DND-41 (cell line): ENCODE data around the gene MYH15.

ENCODE experiments used
- ATAC-seq: fragments of 200-7000 bp; cut with Tn5 transposase; 3 replicates; pipeline ENCODE4 v1.9.1; 2021; ENCODE audit warnings: low read depth; ENCODE audit not compliant: insufficient read depth
- DNase-seq: peaks from one replicate; pipeline ENCODE4 v3.0.0-alpha.2; 2020
- H2AFZ ChIP-seq: 2 replicates; pipeline ENCODE4 v1.6.0; 2012; ENCODE audit warnings: low read depth, low read length
- H3K27ac ChIP-seq: 2 replicates; pipeline ENCODE4 v1.5.1; 2012; ENCODE audit warnings: low read length, inconsistent platforms
- H3K27me3 ChIP-seq: fragments of 200-600 bp; sonication (generic); 2 replicates; pipeline ENCODE4 v1.6.0; 2012; ENCODE audit warnings: low read length, mild to moderate bottlenecking, inconsistent platforms; ENCODE audit not compliant: insufficient read depth, poor library complexity
- H3K36me3 ChIP-seq: 2 replicates; pipeline ENCODE4 v1.5.1; 2012; ENCODE audit warnings: low read length, inconsistent platforms; ENCODE audit not compliant: insufficient read depth
- H3K4me1 ChIP-seq: 2 replicates; pipeline ENCODE4 v1.5.1; 2012; ENCODE audit warnings: mild to moderate bottlenecking, low read length; ENCODE audit not compliant: insufficient read depth
- H3K4me2 ChIP-seq: 2 replicates; pipeline ENCODE4 v1.6.0; 2012; ENCODE audit warnings: mild to moderate bottlenecking, moderate library complexity, low read length, inconsistent platforms; ENCODE audit not compliant: insufficient read depth
- H3K4me3 ChIP-seq, 2 experiments: fragments of 200-600 bp in 1 of 2; shearing (Covaris generic) in 1 of 2; 2 replicates each; pipeline ENCODE4 v1.5.1; 2012 to 2016; ENCODE audit warnings: inconsistent platforms in 2 of 2, low read length in 2 of 2, mild to moderate bottlenecking in 2 of 2, low read depth in 1 of 2, moderate library complexity in 1 of 2
- H3K79me2 ChIP-seq: 2 replicates; pipeline ENCODE4 v1.6.0; 2012; ENCODE audit warnings: low read length, inconsistent platforms; ENCODE audit not compliant: insufficient read depth
- H3K9ac ChIP-seq: 2 replicates; pipeline ENCODE4 v1.6.0; 2012; ENCODE audit warnings: low read depth, mild to moderate bottlenecking, inconsistent platforms, low read length, moderate library complexity
- H3K9me3 ChIP-seq: 2 replicates; pipeline ENCODE4 v1.5.1; 2012; ENCODE audit warnings: low read length, moderate library complexity, mild to moderate bottlenecking, inconsistent platforms; ENCODE audit not compliant: insufficient read depth, severe bottlenecking
- H4K20me1 ChIP-seq: 2 replicates; pipeline ENCODE4 v1.6.0; 2012; ENCODE audit warnings: low read length; ENCODE audit not compliant: insufficient read depth
- EZH2 ChIP-seq: IDR thresholded peaks from 3 replicates; pipeline ENCODE4 v1.6.1; 2012; ENCODE audit warnings: borderline replicate concordance, low read depth, mild to moderate bottlenecking, moderate library complexity, low read length, inconsistent platforms; ENCODE audit not compliant: severe bottlenecking
- TF ChIP-seq, protein P1 (sequence below): IDR thresholded peaks from 2 replicates; pipeline ENCODE4 v1.5.1; 2012; ENCODE audit warnings: borderline replicate concordance, low read length, moderate library complexity, mild to moderate bottlenecking; ENCODE audit not compliant: poor library complexity, severe bottlenecking; ENCODE audit errors: extremely low read depth

MYH15 gene

DNA sequence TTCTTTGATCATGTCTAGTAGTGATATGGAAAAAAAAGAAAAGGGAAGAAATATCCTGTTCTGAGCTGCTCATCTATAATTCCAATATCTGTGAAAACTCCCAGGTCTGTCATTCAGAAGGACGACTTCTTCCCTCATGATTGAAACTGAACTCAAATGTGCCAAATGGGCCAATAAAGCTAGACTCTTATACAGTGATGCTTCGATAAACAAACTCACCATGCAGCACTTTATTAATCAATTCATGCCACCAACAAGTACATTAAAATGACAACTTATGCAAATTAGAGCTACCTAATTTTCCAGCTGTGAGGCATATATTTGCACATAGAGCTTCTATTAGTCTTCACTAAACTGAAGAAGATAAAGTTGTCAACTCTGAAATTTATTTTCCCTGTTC lies 15.6 kb upstream of the MYH15 start:
- no peaks in the 10 kb centered on the region for H3K9me3 ChIP-seq
- no peak overlapping the region for H3K4me3 ChIP-seq
- H3K27ac ChIP-seq = no peak overlapping the region
- no peak overlapping the region for H3K9ac ChIP-seq
- TF ChIP-seq, protein P1, sequence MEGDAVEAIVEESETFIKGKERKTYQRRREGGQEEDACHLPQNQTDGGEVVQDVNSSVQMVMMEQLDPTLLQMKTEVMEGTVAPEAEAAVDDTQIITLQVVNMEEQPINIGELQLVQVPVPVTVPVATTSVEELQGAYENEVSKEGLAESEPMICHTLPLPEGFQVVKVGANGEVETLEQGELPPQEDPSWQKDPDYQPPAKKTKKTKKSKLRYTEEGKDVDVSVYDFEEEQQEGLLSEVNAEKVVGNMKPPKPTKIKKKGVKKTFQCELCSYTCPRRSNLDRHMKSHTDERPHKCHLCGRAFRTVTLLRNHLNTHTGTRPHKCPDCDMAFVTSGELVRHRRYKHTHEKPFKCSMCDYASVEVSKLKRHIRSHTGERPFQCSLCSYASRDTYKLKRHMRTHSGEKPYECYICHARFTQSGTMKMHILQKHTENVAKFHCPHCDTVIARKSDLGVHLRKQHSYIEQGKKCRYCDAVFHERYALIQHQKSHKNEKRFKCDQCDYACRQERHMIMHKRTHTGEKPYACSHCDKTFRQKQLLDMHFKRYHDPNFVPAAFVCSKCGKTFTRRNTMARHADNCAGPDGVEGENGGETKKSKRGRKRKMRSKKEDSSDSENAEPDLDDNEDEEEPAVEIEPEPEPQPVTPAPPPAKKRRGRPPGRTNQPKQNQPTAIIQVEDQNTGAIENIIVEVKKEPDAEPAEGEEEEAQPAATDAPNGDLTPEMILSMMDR = no peak
- TF ChIP-seq EZH2 = no peak
- H3K79me2 ChIP-seq = no peaks in the 10 kb centered on the region
- H4K20me1 ChIP-seq = no peaks in the 10 kb centered on the region
- no peak overlapping the region for H2AFZ ChIP-seq
- no peaks in the 10 kb centered on the region for H3K36me3 ChIP-seq
- no peak overlapping the region for H3K4me2 ChIP-seq
- ATAC-seq (no peak), DNase-seq (no peak)
- H3K27me3 ChIP-seq = no peaks in the 10 kb centered on the region
- no peaks in the 10 kb centered on the region for H3K4me1 ChIP-seq

DNA sequence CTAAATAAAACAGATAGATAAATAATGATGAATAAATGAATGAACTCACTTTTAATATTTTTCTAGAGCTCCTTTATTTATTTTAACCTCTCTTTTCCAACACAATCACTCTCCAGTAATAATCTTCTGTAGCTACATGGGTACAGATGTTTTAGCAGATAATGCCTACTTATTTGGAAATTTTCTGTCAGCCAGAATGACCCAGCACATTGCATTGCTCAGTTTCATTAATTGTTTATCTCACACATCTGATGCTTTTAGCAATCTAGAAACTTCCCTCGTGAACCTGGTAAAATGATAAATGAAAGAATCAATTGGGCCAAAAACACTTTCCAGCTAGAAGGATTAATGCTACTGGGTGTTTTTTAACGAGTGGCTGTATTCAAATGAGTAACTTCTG lies 14.9 kb upstream of the MYH15 start:
- no peaks in the 10 kb centered on the region for H3K27me3 ChIP-seq
- no peak for ATAC-seq
- no peak for TF ChIP-seq EZH2
- TF ChIP-seq, protein P1 = no peak
- H3K9me3 ChIP-seq = no peaks in the 10 kb centered on the region
- H2AFZ ChIP-seq = no peak overlapping the region
- no peaks in the 10 kb centered on the region for H3K79me2 ChIP-seq
- H3K4me3 ChIP-seq = no peak overlapping the region
- no peaks in the 10 kb centered on the region for H4K20me1 ChIP-seq
- no peaks in the 10 kb centered on the region for H3K4me1 ChIP-seq
- H3K9ac ChIP-seq = no peak overlapping the region
- H3K27ac ChIP-seq = no peak overlapping the region
- H3K4me2 ChIP-seq = no peak overlapping the region
- no peaks in the 10 kb centered on the region for H3K36me3 ChIP-seq
- no peak for DNase-seq

DNA sequence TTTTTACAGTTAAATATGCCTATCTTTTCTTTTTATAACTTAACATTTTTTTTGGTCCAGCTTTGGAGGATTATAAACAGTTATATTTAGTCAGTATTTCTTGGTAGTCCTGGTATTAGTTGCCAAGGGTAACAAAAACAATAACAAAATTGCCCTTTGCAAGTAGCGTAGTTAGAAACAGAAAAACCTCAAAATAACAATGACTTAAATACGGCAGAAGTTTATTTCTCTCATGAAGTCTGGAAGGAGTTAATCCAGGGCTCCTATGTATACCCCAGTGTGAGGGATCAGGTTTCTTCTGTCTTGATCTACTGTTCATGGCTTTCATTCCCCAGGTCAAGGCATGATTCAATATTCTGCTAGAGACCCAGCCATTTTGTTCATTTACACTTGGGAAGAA lies 14.1 kb upstream of the MYH15 start:
- no peak overlapping the region for H3K27ac ChIP-seq
- H3K9me3 ChIP-seq = no peaks in the 10 kb centered on the region
- H2AFZ ChIP-seq = no peak overlapping the region
- ATAC-seq (no peak), DNase-seq (no peak)
- TF ChIP-seq, protein P1 = no peak
- no peak for TF ChIP-seq EZH2
- no peaks in the 10 kb centered on the region for H3K79me2 ChIP-seq
- H3K4me3 ChIP-seq = no peak overlapping the region
- no peaks in the 10 kb centered on the region for H3K27me3 ChIP-seq
- H4K20me1 ChIP-seq = no peaks in the 10 kb centered on the region
- H3K36me3 ChIP-seq = no peaks in the 10 kb centered on the region
- H3K4me1 ChIP-seq = no peaks in the 10 kb centered on the region
- no peak overlapping the region for H3K4me2 ChIP-seq
- H3K9ac ChIP-seq = no peak overlapping the region

DNA sequence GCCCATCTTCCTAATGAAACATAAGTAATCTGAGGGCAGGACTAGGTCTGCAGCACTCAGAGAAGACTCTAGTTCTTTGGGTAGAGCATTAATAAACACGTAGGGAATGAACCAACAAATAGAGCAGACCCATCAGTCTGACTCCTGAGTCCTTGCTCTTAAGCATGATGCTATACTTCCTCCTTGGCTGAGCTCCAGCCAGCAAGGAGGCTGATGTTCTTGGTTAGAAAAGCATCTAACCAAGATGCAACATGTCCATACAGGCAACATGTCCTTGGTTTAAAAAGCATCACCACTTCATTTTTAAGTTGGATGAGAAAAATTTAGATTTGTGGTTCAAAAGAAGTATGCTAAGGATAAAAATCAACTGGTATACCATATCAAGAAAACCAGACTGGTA lies 8.5 kb upstream of the MYH15 start:
- ATAC-seq (no peak), DNase-seq (no peak)
- no peaks in the 10 kb centered on the region for H3K36me3 ChIP-seq
- no peak overlapping the region for H3K4me2 ChIP-seq
- no peaks in the 10 kb centered on the region for H3K79me2 ChIP-seq
- H4K20me1 ChIP-seq = no peaks in the 10 kb centered on the region
- no peak overlapping the region for H2AFZ ChIP-seq
- no peak overlapping the region for H3K27ac ChIP-seq
- H3K9ac ChIP-seq = no peak overlapping the region
- no peak overlapping the region for H3K4me3 ChIP-seq
- H3K27me3 ChIP-seq = no peaks in the 10 kb centered on the region
- no peak for TF ChIP-seq EZH2
- TF ChIP-seq, protein P1 = no peak
- no peaks in the 10 kb centered on the region for H3K4me1 ChIP-seq
- H3K9me3 ChIP-seq = no peaks in the 10 kb centered on the region
